HEK293 (cell line): Measurements from ENCODE around the gene ZNF606.
"Not testable (repeated sequence)": the region's sequence is repeated elsewhere in the genome, so short reads cannot be mapped to it uniquely, and the experiment has no call there.

Experiments
- ZNF768 ChIP-seq: fragments of 450-650 bp; formaldehyde crosslinking; IDR thresholded peaks from 2 replicates; pipeline ENCODE4 v1.5.1; 2018; ENCODE audit warnings: missing biosample characterization, mild to moderate bottlenecking, missing genetic modification characterization
- TF ChIP-seq, protein P1 (sequence below): fragments of 450-650 bp; formaldehyde crosslinking; IDR thresholded peaks from 2 replicates; pipeline ENCODE4 v1.5.1; 2016; ENCODE audit warnings: missing biosample characterization, missing genetic modification characterization

DNA sequence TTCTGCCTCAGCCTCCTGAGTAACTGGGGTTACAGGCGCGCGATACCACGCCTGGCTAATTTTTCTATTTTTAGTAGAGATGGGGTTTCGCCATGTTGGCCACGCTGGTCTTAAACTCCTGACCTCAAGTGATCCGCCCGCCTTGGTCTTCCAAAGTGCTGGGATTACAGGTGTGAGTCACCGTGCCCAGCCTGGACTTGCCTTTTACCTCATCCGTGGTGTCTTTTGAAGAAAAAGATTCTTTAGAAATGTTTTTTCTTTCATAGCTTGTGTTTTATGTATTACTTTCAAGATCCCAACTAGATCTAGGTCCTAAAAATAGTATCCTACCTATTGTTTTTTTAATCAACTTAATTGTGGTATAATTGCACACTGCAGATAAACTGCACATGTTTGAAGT, 6.3 kb upstream of the ZNF606 start:
- not testable (repeated sequence) for TF ChIP-seq ZNF768 (tag by site-specific recombination)
- TF ChIP-seq, protein P1, sequence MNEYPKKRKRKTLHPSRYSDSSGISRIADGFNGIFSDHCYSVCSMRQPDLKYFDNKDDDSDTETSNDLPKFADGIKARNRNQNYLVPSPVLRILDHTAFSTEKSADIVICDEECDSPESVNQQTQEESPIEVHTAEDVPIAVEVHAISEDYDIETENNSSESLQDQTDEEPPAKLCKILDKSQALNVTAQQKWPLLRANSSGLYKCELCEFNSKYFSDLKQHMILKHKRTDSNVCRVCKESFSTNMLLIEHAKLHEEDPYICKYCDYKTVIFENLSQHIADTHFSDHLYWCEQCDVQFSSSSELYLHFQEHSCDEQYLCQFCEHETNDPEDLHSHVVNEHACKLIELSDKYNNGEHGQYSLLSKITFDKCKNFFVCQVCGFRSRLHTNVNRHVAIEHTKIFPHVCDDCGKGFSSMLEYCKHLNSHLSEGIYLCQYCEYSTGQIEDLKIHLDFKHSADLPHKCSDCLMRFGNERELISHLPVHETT (tag by site-specific recombination) = not testable (repeated sequence)
